D721Med (cell line): ENCODE data around the gene ZDHHC17.
A peak's percentile ranks its signal among the peaks of the same experiment; 100 is the strongest.

Experiments used
- DNase-seq: peaks from one replicate; pipeline ENCODE4 v3.0.0; 2011; ENCODE audit warnings: low spot score; ENCODE audit not compliant: insufficient read length
- FAIRE-seq: peaks from 2 replicates; lab custom pipeline; 2011; peaks lifted over from hg19 to GRCh38; lab: Jason Lieb, UNC
- TF ChIP-seq, protein P1 (sequence below): IDR thresholded peaks from 2 replicates; pipeline ENCODE4 v1.5.1; 2012; ENCODE audit warnings: mild to moderate bottlenecking, control low read depth; ENCODE audit not compliant: insufficient read depth; ENCODE audit errors: missing control alignments

Gene ZDHHC17

DNA sequence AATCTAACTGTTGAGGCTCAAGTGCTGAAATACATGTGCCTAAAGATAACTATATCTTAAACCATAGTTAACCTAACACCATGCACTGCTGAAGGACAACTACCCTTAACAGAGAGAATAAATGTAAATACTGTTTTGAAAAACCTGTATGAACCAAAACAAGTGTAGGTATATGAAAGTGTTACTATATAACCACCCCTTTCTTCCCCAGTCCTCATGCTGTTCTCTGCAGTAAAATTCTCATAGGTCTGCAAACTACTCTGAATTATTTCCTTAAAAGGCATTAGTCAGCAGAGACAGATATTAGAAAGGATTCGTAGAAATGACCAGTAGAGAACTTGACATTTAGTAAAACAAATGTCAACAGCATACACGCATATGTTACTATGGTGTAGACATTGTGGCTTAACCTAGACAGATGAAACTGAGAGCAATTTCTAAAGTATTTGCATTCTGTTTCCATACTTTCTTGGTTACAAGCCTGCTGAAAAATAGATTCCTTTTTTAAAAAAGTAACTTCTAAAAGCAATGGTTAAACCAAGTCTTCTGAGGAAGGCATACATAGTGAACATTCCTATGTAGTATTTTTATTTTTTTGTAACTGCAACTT, 101.0 kb downstream of the ZDHHC17 start:
- FAIRE-seq, result no peak
- TF ChIP-seq, protein P1, sequence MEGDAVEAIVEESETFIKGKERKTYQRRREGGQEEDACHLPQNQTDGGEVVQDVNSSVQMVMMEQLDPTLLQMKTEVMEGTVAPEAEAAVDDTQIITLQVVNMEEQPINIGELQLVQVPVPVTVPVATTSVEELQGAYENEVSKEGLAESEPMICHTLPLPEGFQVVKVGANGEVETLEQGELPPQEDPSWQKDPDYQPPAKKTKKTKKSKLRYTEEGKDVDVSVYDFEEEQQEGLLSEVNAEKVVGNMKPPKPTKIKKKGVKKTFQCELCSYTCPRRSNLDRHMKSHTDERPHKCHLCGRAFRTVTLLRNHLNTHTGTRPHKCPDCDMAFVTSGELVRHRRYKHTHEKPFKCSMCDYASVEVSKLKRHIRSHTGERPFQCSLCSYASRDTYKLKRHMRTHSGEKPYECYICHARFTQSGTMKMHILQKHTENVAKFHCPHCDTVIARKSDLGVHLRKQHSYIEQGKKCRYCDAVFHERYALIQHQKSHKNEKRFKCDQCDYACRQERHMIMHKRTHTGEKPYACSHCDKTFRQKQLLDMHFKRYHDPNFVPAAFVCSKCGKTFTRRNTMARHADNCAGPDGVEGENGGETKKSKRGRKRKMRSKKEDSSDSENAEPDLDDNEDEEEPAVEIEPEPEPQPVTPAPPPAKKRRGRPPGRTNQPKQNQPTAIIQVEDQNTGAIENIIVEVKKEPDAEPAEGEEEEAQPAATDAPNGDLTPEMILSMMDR, result no peak
- no peak for DNase-seq

DNA sequence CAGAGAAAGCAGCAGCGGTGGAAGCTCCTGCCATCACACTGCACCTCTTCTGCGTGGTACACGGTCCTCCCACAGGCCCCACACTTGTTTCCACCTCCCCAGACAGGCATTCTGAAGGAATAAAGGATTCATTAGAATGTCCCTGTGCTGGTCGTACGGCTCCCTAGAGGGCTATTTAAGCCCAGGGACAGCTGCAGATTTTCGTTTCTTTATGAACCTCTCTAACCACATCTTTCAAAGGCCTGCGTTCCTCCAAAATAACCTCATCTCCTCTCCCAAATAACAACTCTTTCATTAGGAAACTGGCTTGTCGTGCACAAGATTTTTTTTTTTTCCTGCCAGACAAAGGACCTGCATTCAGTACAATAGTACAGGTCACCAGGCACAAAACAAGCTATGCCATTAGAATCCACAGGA, 102.2 kb downstream of the ZDHHC17 start:
- FAIRE-seq (no peak), DNase-seq (no peak)
- TF ChIP-seq, protein P1, result no peak

DNA sequence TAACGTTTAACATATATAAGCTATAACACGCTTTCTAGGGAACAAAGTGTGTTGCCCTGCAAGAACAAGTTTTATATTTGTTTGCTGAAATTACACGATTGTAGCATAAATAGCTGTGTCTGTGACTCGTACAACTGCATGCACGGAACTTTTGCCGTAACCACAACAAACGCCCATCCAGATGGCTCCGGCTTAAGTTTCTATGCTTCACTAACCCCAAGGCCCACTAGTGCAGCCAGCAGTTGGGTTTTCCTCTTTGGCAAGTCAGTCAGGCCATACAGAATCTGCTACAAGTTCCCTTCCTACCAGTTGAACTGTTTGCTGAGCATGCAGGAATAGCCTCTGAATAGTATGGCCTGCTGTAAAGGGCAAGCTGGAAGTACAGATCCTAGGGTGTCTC, 102.8 kb downstream of the ZDHHC17 start:
- FAIRE-seq (peak; percentile 84), DNase-seq (no peak)
- TF ChIP-seq, protein P1, result no peak

DNA sequence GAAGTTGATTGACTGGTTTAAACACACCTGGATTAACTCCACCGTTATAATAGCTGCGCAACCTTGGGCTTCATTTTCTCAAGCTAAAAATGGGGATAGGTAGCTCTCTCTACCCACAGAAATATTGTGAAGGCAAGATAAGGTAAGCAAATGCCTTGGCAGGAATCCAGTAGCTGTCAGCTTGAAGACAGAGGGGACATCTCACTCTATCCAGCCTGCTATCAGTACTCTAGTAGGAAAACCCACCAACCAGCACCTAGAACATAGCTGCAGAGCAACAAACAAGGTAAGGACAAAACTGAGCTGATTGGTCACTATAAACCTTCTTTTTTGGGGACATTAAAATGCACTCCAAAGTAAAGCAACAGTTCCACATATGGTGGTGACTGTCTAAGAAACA, 107.2 kb downstream of the ZDHHC17 start:
- DNase-seq, result no peak
- FAIRE-seq, result no peak
- TF ChIP-seq, protein P1, result no peak

DNA sequence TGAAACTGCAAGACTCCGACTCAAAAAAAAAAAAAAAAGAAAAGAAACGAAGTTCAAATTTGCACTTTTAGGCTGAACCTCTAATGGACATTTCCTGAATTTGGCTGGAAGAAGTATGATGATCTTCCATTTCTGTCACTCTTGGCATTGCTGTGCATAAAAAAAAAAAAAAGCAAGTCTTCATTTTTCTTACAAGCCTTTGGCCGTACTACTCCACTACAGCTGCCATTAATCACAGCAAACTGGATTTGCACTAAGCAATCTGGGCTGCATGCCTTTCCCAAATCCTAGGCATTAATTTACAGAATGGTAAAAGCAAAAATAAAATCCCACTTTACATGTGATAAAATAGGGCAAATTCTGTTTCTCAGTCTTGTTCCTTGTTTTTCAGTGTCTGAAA, 107.8 kb downstream of the ZDHHC17 start:
- FAIRE-seq, result no peak
- no peak for DNase-seq
- TF ChIP-seq, protein P1, result no peak

DNA sequence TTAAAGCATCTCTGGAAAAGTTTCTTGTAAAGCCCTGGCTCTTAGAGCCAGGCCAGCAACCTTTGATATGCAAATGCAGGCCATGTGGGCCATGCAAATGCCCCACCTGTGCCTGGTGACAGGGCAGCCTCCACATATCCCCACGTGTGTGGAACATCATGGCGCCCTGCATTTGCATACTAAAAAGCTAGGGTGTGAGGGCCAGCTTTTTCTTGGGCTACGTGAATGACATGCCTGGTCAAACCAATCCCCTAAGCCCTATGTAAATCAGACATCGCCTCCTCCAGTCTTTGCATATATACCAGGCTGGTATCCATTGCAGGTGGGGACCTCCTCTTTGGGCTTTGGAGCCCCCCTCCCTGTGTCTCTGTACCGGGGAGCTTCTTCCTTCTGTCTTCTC, 108.5 kb downstream of the ZDHHC17 start:
- DNase-seq, result no peak
- no peak for FAIRE-seq
- TF ChIP-seq, protein P1, result no peak

DNA sequence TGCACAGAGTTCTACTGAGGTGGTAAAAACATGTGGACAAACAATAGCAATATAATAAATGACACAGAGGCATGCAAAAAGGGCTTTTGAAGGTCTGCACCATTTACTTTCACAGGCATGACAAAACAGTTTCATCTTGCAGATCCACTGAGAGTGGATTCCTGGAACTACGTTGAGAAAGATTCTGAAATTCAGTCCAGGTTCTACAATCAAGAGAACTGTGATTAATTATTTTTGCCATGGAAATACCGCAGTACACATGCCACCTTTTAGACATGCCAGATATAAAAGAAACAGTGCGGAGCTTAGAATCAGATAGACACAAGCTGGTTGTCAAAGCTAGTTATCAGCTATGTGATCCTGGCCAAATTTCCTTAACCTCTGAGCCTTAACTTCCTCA, 110.1 kb downstream of the ZDHHC17 start:
- peak; percentile 21 for FAIRE-seq
- no peak for DNase-seq
- TF ChIP-seq, protein P1, result no peak
